Transverse colon (tissue), 3 donors: ENCODE data around the gene TMEM178B.

ENCODE experiments used
- EP300 ChIP-seq: sonication (generic); formaldehyde crosslinking; IDR thresholded peaks from one replicate; pipeline ENCODE4 v1.6.1; 2017; ENCODE audit warnings: antibody characterized with exemption, low read depth
- POLR2AphosphoS5 ChIP-seq, 3 donors: sonication (generic); formaldehyde crosslinking; IDR thresholded peaks; one replicate each; pipeline ENCODE4 v1.6.1; 2016; ENCODE audit warnings: antibody characterized with exemption in 3 of 3

DNA sequence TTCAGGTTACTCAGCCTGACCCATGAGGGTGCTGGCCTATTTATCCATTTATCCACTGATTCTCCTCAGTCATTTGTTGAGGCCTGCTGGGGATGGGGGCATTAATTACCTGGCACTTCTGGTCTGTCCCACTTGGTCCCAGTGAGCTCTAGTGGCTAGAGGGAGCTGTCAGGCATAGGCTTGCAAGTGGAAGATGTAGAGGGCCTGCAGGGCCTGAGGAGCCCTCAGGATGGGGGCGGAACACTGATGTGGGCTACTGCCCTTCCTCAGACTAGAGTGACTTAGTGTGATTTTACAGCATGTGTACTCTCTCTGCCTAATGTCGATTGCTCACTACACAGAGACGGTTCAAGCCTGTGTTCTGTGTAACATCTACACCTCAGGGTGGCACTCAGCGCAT is 45.3 kb downstream of the TMEM178B start:
- TF ChIP-seq EP300, result no peak
- TF ChIP-seq POLR2AphosphoS5 (IDR thresholded peaks at IDR 0.05), result no peak
